ENCODE data around the gene AFF1.
A peak's percentile ranks its signal among the peaks of the same experiment; 100 is the strongest.
"Not testable (repeated sequence)": the region's sequence is repeated elsewhere in the genome, so short reads cannot be mapped to it uniquely, and the experiment has no call there.

AFF1 gene

DNA sequence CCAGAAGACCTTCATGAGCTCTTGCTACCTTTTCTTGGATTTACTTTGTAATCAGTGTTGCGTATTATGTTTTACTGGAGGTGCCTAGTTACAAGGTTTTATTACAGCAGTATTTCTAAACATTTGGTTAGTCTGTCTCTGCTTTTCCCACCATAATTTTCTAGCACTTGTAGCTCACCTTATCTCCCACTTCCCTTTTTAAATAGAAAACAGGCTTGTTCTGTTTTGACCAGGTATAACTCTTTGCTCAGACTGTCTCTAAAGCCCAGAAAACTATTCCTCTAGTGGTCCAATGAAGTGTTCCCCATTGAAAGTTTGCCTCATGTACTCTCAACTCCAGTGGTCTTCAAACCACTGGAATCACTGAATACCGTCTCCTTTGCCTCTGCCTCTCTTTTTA is 43.9 kb downstream of the AFF1 start:
- no peak for DNase-seq

GRCh38 chr4:86980230-86980629 is 45.4 kb downstream of the AFF1 start:
- no peak for DNase-seq

- no peak for DNase-seq
Measured at GRCh38 chr4:86981789-86982188, 47.0 kb downstream of the AFF1 start.

- not testable (repeated sequence) for DNase-seq
Measured at GRCh38 chr4:86985852-86986251, 51.0 kb downstream of the AFF1 start.

- DNase-seq = not testable (repeated sequence)
Measured at GRCh38 chr4:86989658-86990057, 54.8 kb downstream of the AFF1 start.

- DNase-seq = no peak
Measured at GRCh38 chr4:86990510-86990909, 55.7 kb downstream of the AFF1 start.

GRCh38 chr4:86991994-86992393 is 57.2 kb downstream of the AFF1 start:
- no peak for DNase-seq

GRCh38 chr4:86993909-86994681 is 59.3 kb downstream of the AFF1 start:
- DNase-seq = no peak

DNA sequence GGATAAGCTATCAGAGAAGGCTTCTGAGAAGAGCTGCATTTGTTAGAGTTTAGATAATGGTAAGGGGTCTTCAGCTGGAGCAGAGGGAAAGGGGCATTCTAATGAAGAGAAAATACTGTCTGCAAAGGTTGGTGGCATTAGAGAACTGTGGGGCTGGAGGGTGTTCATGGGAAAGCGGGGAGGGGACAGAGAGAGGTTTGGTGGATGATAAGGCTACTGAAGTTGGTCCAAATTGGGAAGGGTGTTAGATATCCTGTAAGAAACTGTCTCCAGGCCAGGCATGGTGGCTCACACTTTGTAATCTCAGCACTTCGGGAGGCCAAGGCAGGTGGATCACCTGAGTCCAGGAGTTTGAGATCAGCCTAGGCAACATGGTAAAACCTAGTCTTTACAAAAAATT is 59.9 kb downstream of the AFF1 start:
- DNase-seq = no peak

GRCh38 chr4:86996510-86996909 is 61.7 kb downstream of the AFF1 start:
- not testable (repeated sequence) for DNase-seq

- no peak for DNase-seq
Measured at GRCh38 chr4:86999136-86999643, 64.4 kb downstream of the AFF1 start.

GRCh38 chr4:87002682-87003043 is 67.9 kb downstream of the AFF1 start:
- DNase-seq = no peak

DNA sequence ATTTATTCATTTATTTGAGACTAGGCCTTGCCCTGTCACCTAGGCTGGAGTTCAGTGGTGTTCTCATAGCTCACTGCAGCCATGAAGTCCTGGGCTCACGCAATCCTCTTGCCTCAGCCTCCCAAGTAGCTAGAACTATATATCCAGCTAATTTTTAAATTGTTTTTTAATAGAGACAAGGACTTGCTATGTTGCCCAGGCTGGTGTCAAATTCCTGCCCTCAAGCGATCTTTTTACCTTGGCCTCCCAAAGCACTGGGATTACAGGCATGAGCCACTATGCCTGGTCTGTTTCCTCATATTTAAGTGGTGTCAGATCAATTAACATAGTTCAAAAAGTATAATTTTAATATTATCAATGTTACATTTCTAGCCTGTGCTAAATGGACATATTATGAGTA is 68.5 kb downstream of the AFF1 start:
- no peak for DNase-seq

GRCh38 chr4:87005369-87005689 is 70.5 kb downstream of the AFF1 start:
- DNase-seq = no peak

GRCh38 chr4:87005690-87006425 is 71.0 kb downstream of the AFF1 start:
- DNase-seq = no peak

GRCh38 chr4:87006426-87006675 is 71.5 kb downstream of the AFF1 start:
- DNase-seq = no peak

GRCh38 chr4:87006676-87007527 is 72.1 kb downstream of the AFF1 start:
- peak; percentile 83 for DNase-seq

DNA sequence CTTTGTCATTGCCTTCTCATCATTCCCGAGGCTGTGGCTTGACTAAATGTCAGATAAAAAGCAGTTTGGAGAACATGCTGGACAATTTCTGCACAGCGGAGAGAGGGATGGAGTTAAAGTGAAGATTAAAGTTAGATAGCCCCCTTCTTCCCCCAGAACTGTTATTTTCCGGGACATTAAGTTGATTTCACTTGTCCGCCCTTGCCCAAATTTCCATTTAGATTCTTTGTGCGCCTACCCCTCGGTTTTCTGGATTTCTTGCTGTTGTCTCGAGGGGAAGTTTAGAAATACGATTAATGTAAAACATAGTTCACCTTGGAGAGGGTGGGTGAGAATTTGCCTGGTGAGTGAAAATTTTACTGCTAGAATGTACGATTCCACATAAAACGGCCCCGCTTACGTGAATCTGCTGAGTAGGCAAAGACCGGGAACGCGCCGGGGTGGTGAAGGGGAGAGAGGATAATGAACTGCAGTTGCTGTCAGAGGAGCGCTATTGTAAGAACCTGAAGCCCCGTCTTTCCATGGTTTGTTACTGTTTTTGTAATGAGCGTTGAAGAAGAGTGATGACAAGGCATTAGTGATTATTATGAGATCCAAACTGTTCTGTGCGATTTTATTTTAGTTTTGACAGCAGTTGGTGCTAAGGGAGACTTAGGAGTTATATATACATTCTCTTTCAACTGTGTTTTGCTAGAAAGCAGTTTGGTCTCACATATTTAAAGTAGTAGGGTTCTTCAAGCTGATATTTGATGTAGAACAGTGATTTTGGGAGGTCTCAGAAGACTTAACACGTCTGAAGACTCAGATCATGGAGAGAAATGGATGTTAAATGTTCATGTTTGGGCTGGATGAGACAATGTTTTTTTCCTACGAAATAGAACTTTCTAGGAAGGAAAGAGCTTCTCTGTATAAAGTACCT is 73.0 kb downstream of the AFF1 start:
- no peak for DNase-seq

DNA sequence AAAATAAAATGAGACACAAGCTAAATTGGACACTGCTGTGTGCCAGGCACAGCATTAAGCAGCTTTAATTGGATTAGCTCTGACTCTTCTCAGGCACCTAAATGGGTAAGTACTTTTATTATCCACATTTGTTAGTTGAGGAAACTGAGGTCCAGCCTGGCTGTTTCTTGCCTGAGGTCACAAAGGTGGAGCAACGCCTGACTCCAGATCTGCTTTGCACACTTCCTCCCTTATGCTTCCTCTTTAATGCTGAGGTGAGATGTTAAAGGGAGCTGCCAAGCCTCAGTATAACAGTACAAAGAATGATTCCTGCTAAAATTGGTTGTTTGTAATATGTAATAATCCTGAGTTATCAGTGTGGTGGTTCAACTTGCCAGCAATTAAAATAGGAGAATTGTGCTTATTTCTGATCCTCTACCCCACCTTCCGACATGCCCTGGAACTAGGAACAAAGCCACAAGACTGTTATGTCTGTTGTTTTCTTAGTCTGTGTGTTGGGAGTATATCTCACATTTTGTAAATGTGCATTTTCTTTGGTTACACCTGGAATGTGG is 74.4 kb downstream of the AFF1 start:
- no peak for DNase-seq

GRCh38 chr4:87010192-87010591 is 75.4 kb downstream of the AFF1 start:
- no peak for DNase-seq

DNA sequence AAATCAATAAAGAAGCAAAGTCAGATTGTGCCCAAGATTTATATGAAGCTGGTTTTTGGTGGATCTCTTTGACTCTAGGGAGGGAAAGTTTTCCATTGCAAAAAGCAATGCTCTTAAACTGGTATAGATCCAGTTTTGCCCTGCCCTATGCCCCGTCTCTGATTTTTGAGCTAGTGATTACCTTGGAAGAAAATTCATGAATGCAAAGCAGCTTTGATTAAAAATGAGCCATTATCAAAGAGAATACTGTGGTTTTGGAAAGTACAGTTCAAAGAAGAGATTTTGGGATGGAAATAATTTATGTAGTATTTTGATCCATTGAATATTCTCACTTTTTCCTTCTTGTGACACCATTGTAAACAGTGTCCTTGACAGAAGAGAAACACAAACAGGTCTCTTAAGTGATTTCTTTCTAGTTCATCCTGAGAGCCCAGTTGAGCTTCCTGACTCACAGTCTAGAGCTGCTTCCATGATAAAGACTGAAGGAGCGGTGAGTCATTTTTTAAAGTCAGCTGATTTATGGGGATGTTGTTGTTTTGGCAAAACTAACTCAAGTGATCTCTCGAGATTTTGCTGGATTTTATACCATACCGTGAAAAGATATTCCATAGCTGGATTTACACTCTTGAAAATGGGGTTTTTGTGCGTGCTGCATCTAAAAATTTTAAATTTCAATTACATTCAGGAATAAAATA is 76.7 kb downstream of the AFF1 start:
- no peak for DNase-seq
